ENCODE data around the gene RETREG1. TPM values are rescaled to one million over a fixed set of nuclear protein-coding genes. Genes with fewer than 3 reads are reported as not detected.

Gene RETREG1
- polyA plus RNA-seq, 1 of the 3 experiments (the other 2 are of a cell fraction) = 0.43 TPM

DNA sequence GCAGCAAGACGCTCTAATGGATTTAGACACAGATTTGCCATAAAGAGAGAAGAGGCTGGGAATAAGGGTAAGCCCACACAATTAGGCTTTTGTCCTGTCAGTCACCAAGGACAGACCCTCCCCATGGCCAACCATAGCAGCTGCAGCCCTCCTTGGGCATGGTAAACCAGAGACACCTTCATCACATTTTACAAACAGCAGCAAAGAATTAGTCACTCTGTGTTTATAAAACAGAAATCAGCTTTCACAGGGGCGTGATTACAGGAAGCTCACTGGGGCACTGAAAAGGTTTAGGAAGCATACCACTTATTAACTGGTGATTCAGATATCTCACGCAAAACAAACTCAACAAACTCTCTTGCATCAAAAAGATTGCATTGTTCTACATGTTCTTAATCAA, 113.9 kb downstream of the RETREG1 start:
- peaks cover 0 to 2% of the 10 kb centered on the region in 2 experiments; a peak in 1 of 4 replicates for H3K4me1 ChIP-seq (ENCODE audit: control insufficient read depth in 1 of 2, insufficient read depth in 2 of 2, low read depth in 1 of 2, low read length in 1 of 2)
- CTCF ChIA-PET = interaction anchor here (0.9 kb wide), 1 partner anchor 14 kb away, joined by 3 read pairs; no protein-coding TSS in a partner anchor
- POLR2A ChIA-PET = no interaction called here
- no peaks in the 10 kb centered on the region for H3K27me3 ChIP-seq (ENCODE audit: insufficient read depth)
- no peaks in the 10 kb centered on the region for H3F3A ChIP-seq (replicated peaks; ENCODE audit: insufficient read depth)
- H3K36me3 ChIP-seq (replicated peaks in 1 of 2; ENCODE audit: control insufficient read depth in 1 of 2, insufficient read depth in 2 of 2, low read length in 1 of 2) = no peaks in the 10 kb centered on the region
- no peak for TF ChIP-seq MXI1 (IDR thresholded peaks at IDR 0.05; ENCODE audit: low read depth, low read length)
- no peak for TF ChIP-seq RFX5 (IDR thresholded peaks at IDR 0.05; ENCODE audit: low read length)
- TF ChIP-seq, protein P1, sequence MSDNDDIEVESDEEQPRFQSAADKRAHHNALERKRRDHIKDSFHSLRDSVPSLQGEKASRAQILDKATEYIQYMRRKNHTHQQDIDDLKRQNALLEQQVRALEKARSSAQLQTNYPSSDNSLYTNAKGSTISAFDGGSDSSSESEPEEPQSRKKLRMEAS (IDR thresholded peaks at IDR 0.05; ENCODE audit: low read depth) = no peak
- TF ChIP-seq TCF12 (IDR thresholded peaks at IDR 0.05) = no peak
- TF ChIP-seq FOSL2 (IDR thresholded peaks at IDR 0.05; ENCODE audit: borderline replicate concordance, low read depth) = no peak
- TF ChIP-seq, protein P2, sequence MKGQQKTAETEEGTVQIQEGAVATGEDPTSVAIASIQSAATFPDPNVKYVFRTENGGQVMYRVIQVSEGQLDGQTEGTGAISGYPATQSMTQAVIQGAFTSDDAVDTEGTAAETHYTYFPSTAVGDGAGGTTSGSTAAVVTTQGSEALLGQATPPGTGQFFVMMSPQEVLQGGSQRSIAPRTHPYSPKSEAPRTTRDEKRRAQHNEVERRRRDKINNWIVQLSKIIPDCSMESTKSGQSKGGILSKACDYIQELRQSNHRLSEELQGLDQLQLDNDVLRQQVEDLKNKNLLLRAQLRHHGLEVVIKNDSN (IDR thresholded peaks at IDR 0.05; ENCODE audit: borderline replicate concordance, low read depth) = no peak
- no peak for TF ChIP-seq FOXM1 (IDR thresholded peaks at IDR 0.05; ENCODE audit: low read depth)
- TF ChIP-seq GATA2 (CRISPR knock-in tag; IDR thresholded peaks at IDR 0.05) = no peak
- no peak for TF ChIP-seq POLR2AphosphoS5 (IDR thresholded peaks at IDR 0.05; ENCODE audit: low read depth, low read length)
- no peak for TF ChIP-seq CHD2 (IDR thresholded peaks at IDR 0.05; ENCODE audit: low read length, partially characterized antibody)
- TF ChIP-seq, protein P3, sequence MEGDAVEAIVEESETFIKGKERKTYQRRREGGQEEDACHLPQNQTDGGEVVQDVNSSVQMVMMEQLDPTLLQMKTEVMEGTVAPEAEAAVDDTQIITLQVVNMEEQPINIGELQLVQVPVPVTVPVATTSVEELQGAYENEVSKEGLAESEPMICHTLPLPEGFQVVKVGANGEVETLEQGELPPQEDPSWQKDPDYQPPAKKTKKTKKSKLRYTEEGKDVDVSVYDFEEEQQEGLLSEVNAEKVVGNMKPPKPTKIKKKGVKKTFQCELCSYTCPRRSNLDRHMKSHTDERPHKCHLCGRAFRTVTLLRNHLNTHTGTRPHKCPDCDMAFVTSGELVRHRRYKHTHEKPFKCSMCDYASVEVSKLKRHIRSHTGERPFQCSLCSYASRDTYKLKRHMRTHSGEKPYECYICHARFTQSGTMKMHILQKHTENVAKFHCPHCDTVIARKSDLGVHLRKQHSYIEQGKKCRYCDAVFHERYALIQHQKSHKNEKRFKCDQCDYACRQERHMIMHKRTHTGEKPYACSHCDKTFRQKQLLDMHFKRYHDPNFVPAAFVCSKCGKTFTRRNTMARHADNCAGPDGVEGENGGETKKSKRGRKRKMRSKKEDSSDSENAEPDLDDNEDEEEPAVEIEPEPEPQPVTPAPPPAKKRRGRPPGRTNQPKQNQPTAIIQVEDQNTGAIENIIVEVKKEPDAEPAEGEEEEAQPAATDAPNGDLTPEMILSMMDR (IDR thresholded peaks at IDR 0.05) = no peak
- no peak for TF ChIP-seq RAD21 (IDR thresholded peaks at IDR 0.05; ENCODE audit: low read length)
- TF ChIP-seq EP300 (IDR thresholded peaks at IDR 0.05; ENCODE audit: borderline replicate concordance in 1 of 2, low read depth in 1 of 2, low read length in 1 of 2) = no peak
- TF ChIP-seq, protein P4, sequence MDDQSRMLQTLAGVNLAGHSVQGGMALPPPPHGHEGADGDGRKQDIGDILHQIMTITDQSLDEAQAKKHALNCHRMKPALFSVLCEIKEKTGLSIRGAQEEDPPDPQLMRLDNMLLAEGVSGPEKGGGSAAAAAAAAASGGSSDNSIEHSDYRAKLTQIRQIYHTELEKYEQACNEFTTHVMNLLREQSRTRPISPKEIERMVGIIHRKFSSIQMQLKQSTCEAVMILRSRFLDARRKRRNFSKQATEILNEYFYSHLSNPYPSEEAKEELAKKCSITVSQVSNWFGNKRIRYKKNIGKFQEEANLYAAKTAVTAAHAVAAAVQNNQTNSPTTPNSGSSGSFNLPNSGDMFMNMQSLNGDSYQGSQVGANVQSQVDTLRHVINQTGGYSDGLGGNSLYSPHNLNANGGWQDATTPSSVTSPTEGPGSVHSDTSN (IDR thresholded peaks at IDR 0.05) = no peak
- TF ChIP-seq FOXJ3 (CRISPR knock-in tag; IDR thresholded peaks at IDR 0.05) = no peak
- no peak for TF ChIP-seq NFIC (IDR thresholded peaks at IDR 0.05; ENCODE audit: borderline replicate concordance)
- TF ChIP-seq NRF1 (IDR thresholded peaks at IDR 0.05; ENCODE audit: low read depth, low read length) = no peak
- no peak for TF ChIP-seq ELF1 (IDR thresholded peaks at IDR 0.05)
- TF ChIP-seq, protein P5, sequence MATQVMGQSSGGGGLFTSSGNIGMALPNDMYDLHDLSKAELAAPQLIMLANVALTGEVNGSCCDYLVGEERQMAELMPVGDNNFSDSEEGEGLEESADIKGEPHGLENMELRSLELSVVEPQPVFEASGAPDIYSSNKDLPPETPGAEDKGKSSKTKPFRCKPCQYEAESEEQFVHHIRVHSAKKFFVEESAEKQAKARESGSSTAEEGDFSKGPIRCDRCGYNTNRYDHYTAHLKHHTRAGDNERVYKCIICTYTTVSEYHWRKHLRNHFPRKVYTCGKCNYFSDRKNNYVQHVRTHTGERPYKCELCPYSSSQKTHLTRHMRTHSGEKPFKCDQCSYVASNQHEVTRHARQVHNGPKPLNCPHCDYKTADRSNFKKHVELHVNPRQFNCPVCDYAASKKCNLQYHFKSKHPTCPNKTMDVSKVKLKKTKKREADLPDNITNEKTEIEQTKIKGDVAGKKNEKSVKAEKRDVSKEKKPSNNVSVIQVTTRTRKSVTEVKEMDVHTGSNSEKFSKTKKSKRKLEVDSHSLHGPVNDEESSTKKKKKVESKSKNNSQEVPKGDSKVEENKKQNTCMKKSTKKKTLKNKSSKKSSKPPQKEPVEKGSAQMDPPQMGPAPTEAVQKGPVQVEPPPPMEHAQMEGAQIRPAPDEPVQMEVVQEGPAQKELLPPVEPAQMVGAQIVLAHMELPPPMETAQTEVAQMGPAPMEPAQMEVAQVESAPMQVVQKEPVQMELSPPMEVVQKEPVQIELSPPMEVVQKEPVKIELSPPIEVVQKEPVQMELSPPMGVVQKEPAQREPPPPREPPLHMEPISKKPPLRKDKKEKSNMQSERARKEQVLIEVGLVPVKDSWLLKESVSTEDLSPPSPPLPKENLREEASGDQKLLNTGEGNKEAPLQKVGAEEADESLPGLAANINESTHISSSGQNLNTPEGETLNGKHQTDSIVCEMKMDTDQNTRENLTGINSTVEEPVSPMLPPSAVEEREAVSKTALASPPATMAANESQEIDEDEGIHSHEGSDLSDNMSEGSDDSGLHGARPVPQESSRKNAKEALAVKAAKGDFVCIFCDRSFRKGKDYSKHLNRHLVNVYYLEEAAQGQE (IDR thresholded peaks at IDR 0.05; ENCODE audit: low read depth, low read length) = no peak
- TF ChIP-seq RXRA (IDR thresholded peaks at IDR 0.05; ENCODE audit: borderline replicate concordance, low read depth) = no peak
- H3K27ac ChIP-seq (ENCODE audit: low read depth in 2 of 2, low read length in 1 of 2) = no peak overlapping the region
- no peak overlapping the region for H3K4me2 ChIP-seq
- no peaks in the 10 kb centered on the region for H4K20me1 ChIP-seq (ENCODE audit: insufficient read depth)
- H3K9ac ChIP-seq = no peak overlapping the region
- H2AFZ ChIP-seq (ENCODE audit: low read depth) = no peak overlapping the region
- H3K9me3 ChIP-seq = no peaks in the 10 kb centered on the region
- WGBS (ENCODE audit: low lambda C conversion rate) = 81% methylated on average over 3 of the region's 3 CpGs
- no peak overlapping the region for H3K4me3 ChIP-seq (ENCODE audit: low read depth in 2 of 2, low read length in 1 of 2)
- H3K9me2 ChIP-seq = no peaks in the 10 kb centered on the region
- no peaks in the 10 kb centered on the region for H3K79me2 ChIP-seq (ENCODE audit: insufficient read depth)
- DNase-seq = no peak

Data from SK-N-SH (cell line).